ENCODE data around the gene CD3E.

GRCh38 chr11:118267486-118267885 lies 37.0 kb upstream of the CD3E start:
- TF ChIP-seq CTCF (IDR thresholded peaks at IDR 0.05) (no peak), POLR2A (IDR thresholded peaks at IDR 0.05) (no peak)

Data from body of pancreas (tissue), 4 donors.